ENCODE results near the gene C18orf63. TPM values are rescaled to one million over a fixed set of nuclear protein-coding genes. Genes with fewer than 3 reads are reported as not detected.

The C18orf63 gene
- total RNA-seq (not detected), total RNA-seq (0 to 0.05 (median 0) reads per million in 29 experiments)
- total RNA-seq (2013) = not detected

DNA sequence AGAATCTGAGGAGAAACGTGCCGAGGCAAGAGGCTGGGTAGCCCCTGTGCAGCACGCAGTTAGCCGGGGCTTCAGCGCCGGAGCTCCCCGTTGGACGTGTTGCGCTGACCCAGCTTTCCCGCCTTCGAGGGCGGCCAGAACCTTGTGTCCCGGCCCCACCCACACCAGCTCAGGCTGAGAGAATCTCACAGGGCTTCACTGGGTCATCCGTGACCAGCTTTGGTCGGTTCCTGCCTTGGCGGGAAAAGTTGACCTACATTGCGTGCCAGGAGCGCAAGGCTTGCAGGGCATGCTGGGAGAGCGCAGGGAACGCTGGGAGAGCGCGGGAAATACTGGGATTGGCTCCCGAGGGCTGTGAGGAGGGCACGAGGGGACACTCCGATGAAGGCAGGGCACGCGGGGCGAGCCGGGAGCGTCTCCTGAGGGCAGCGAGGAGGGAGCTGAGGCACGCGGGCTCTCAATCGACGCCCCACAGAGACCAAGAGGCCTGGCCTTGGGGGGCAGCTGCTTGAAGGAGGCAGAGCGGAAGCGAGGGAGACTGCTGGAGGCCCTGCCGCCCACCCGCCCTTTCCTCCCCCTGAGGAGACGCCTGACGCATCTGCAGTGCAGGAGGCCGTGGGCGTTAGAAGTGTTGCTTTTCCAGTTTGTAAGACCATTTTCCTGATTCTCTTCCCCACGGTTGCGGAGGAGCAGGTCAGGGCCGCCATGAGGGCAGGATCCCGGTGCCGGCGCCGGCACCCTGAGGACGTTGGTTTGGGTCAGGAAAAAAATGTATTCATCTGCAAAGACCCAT lies at the start of gene C18orf63:
Gene C18orf63, plus strand, starts transcription at position 376 of the 793 bp plus-strand sequence. CDS start 2,027 bp downstream, outside the sequence.
- ChIA-PET POLR2A (no interaction called here), CTCF (no interaction called here)
- no peaks in the 10 kb centered on the region for H3K36me3 Mint-ChIP-seq
- peaks cover 0 to 1% (median 0%) of the 10 kb centered on the region in 3 donors for H3K4me1 Mint-ChIP-seq
- no peak within 1 kb of the TSS for H3K27ac Mint-ChIP-seq
- Histone ChIP-seq H3K27ac (ENCODE audit: low read length) (no peak within 1 kb of the TSS), H3K27me3 (replicated peaks in 1 of 2; ENCODE audit: control insufficient read depth in 2 of 2, extremely low read depth in 1 of 2, insufficient read depth in 2 of 2, low read length in 1 of 2) (peaks cover 0 to 14% of the 10 kb centered on the region in 2 experiments), H3K36me3 (ENCODE audit: control insufficient read depth in 2 of 2, extremely low read depth in 1 of 2, insufficient read depth in 1 of 2, low read length in 1 of 2) (no peaks in the 10 kb centered on the region), H3K9me3 (no peaks in the 10 kb centered on the region), H3K4me3 (ENCODE audit: control insufficient read depth in 1 of 2, extremely low read depth in 1 of 2, low read length in 1 of 2) (no peak within 1 kb of the TSS), H3K4me1 (ENCODE audit: control insufficient read depth in 1 of 2, extremely low read depth in 1 of 2, insufficient read depth in 2 of 2, low read length in 2 of 2) (no peaks in the 10 kb centered on the region)
- no peak within 1 kb of the TSS for H3K4me3 Mint-ChIP-seq
- ATAC-seq (replicated peaks in 1 of 4) = no peak
- no peaks in the 10 kb centered on the region for H3K9me3 Mint-ChIP-seq
- no peak for DNase-seq
- H3K27me3 Mint-ChIP-seq = peaks cover 5 to 15% of the 10 kb centered on the region in 2 donors
- WGBS (ENCODE audit: insufficient coverage) = 88% methylated on average over 44 of the region's 51 CpGs

GRCh38 chr18:74266161-74266560 lies 49.5 kb upstream of the C18orf63 start:
- whole genome bisulfite sequencing (ENCODE audit: insufficient coverage) = 75% methylated on average over 4 of the region's 9 CpGs
- H3K9me3 Mint-ChIP-seq = no peaks in the 10 kb centered on the region
- H3K4me3 Mint-ChIP-seq = no peak overlapping the region
- H3K4me1 Mint-ChIP-seq = peaks cover 2 to 7% (median 3%) of the 10 kb centered on the region in 3 donors
- Histone ChIP-seq H3K27ac (ENCODE audit: low read length) (no peak overlapping the region), H3K36me3 (ENCODE audit: control insufficient read depth in 2 of 2, extremely low read depth in 1 of 2, insufficient read depth in 1 of 2, low read length in 1 of 2) (peaks cover 7 to 9% of the 10 kb centered on the region in 2 donors), H3K27me3 (replicated peaks in 1 of 2; ENCODE audit: control insufficient read depth in 2 of 2, extremely low read depth in 1 of 2, insufficient read depth in 2 of 2, low read length in 1 of 2) (no peaks in the 10 kb centered on the region), H3K4me1 (ENCODE audit: control insufficient read depth in 1 of 2, extremely low read depth in 1 of 2, insufficient read depth in 2 of 2, low read length in 2 of 2) (no peaks in the 10 kb centered on the region), H3K4me3 (ENCODE audit: control insufficient read depth in 1 of 2, extremely low read depth in 1 of 2, low read length in 1 of 2) (no peak overlapping the region), H3K9me3 (no peaks in the 10 kb centered on the region)
- no peak for DNase-seq
- no peak overlapping the region for H3K27ac Mint-ChIP-seq
- POLR2A ChIA-PET = interaction anchor here in 1 of 2 donors (0.7 kb wide), 1 partner anchor 42 kb away, joined by 4 read pairs; no protein-coding TSS in a partner anchor
- ATAC-seq (replicated peaks in 1 of 4) = no peak
- CTCF ChIA-PET = no interaction called here
- H3K36me3 Mint-ChIP-seq = peaks cover 19% of the 10 kb centered on the region
- H3K27me3 Mint-ChIP-seq = no peaks in the 10 kb centered on the region

DNA sequence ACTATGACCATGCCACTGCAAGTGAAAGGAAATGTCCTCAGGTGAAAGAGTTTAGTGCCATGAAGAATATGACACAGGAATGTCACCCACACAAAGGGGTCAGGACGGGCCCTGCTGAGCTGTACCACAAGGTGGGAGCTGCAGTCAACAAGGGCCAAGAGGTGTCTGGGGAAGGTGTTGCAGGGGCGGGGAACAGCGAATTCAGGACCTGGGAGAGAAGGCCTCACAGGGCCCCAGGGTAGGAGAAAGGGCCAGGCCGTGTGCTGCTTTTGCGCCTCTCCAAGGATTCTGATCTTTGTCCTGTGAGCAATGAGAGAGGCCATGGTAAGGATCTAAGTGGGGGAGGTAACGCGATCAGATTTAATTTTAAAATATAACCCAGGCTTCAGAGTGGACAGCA lies 47.5 kb upstream of the C18orf63 start:
- peaks cover 2 to 7% (median 3%) of the 10 kb centered on the region in 3 donors for H3K4me1 Mint-ChIP-seq
- no peak for DNase-seq
- POLR2A ChIA-PET = no interaction called here
- 86% methylated on average over 7 of the region's 7 CpGs for WGBS (ENCODE audit: insufficient coverage)
- no peaks in the 10 kb centered on the region for H3K27me3 Mint-ChIP-seq
- no peak overlapping the region for H3K27ac Mint-ChIP-seq
- Histone ChIP-seq H3K27me3 (replicated peaks in 1 of 2; ENCODE audit: control insufficient read depth in 2 of 2, extremely low read depth in 1 of 2, insufficient read depth in 2 of 2, low read length in 1 of 2) (no peaks in the 10 kb centered on the region), H3K27ac (ENCODE audit: low read length) (no peak overlapping the region), H3K9me3 (no peaks in the 10 kb centered on the region), H3K36me3 (ENCODE audit: control insufficient read depth in 2 of 2, extremely low read depth in 1 of 2, insufficient read depth in 1 of 2, low read length in 1 of 2) (no peaks in the 10 kb centered on the region), H3K4me3 (ENCODE audit: control insufficient read depth in 1 of 2, extremely low read depth in 1 of 2, low read length in 1 of 2) (no peak overlapping the region), H3K4me1 (ENCODE audit: control insufficient read depth in 1 of 2, extremely low read depth in 1 of 2, insufficient read depth in 2 of 2, low read length in 2 of 2) (no peaks in the 10 kb centered on the region)
- H3K4me3 Mint-ChIP-seq = no peak overlapping the region
- no peak for ATAC-seq (replicated peaks in 1 of 4)
- no peaks in the 10 kb centered on the region for H3K9me3 Mint-ChIP-seq
- peaks cover 14% of the 10 kb centered on the region for H3K36me3 Mint-ChIP-seq
- CTCF ChIA-PET = interaction anchor here in 1 of 2 donors (0.6 kb wide), 1 partner anchor 217 kb away, joined by 3 read pairs; no protein-coding TSS in a partner anchor

DNA sequence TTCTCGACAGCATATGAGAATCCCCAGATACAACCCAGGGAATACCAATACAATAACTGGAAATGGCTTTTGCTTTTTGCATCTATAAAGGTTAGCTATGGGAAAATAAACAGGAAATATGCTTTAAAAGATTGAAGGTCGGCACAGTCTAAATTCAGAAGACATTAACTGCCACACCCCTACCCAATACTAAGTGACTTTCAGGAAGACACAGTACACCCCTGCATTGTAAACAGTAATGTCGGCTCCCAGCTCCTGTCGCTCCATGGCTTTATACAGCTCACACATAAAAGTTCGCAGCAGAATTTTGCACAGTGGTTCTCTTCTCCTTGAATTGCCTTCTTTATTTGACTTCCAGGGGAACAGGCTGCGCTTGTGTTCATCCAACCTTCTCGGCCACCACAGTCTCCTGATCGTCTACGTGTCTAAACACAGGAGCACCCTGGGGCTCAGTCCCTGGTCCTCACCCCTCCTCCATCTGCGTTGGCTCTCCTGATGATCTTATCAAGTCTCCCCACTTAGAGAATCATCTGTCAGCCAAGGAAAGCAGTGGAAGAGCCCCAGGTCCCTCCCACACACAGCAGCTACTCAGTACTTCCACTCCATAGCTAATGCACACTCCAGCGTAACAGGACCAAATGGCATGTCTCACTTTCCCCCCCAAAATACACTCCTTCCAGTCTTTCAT lies 46.6 kb upstream of the C18orf63 start:
- 79% methylated on average over 7 of the region's 11 CpGs for WGBS (ENCODE audit: insufficient coverage)
- no peak overlapping the region for H3K27ac Mint-ChIP-seq
- peaks cover 16% of the 10 kb centered on the region for H3K36me3 Mint-ChIP-seq
- Histone ChIP-seq H3K27ac (ENCODE audit: low read length) (no peak overlapping the region), H3K9me3 (no peaks in the 10 kb centered on the region), H3K4me3 (ENCODE audit: control insufficient read depth in 1 of 2, extremely low read depth in 1 of 2, low read length in 1 of 2) (no peak overlapping the region), H3K4me1 (ENCODE audit: control insufficient read depth in 1 of 2, extremely low read depth in 1 of 2, insufficient read depth in 2 of 2, low read length in 2 of 2) (no peaks in the 10 kb centered on the region), H3K27me3 (replicated peaks in 1 of 2; ENCODE audit: control insufficient read depth in 2 of 2, extremely low read depth in 1 of 2, insufficient read depth in 2 of 2, low read length in 1 of 2) (no peaks in the 10 kb centered on the region), H3K36me3 (ENCODE audit: control insufficient read depth in 2 of 2, extremely low read depth in 1 of 2, insufficient read depth in 1 of 2, low read length in 1 of 2) (no peaks in the 10 kb centered on the region)
- ATAC-seq (replicated peaks in 1 of 4) = no peak
- ChIA-PET POLR2A (no interaction called here), CTCF (interaction anchor here in 1 of 2 donors (0.6 kb wide), 1 partner anchor 216 kb away, joined by 3 read pairs; no protein-coding TSS in a partner anchor)
- H3K4me3 Mint-ChIP-seq = no peak overlapping the region
- H3K27me3 Mint-ChIP-seq = no peaks in the 10 kb centered on the region
- peaks cover 2 to 7% (median 3%) of the 10 kb centered on the region in 3 donors for H3K4me1 Mint-ChIP-seq
- no peak for DNase-seq
- no peaks in the 10 kb centered on the region for H3K9me3 Mint-ChIP-seq

DNA sequence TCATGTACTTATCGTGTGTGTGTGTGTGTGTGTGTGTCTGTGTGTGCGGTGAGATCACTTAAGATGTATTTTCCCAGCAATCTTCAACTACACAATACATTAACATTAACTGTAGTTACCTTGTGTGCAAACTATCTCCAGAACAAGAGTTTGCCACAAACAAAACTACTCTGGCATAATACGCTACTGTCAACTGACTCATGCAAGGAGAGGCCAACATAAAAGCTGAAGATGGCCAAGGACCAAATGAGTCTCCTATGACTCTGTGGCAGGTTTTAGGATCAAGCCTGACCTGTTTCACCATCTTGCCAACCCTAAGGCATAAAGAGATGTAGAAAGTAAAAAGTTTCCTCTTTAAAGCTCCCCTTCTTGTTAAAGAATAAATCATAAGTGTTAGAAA lies 44.0 kb upstream of the C18orf63 start:
- no peaks in the 10 kb centered on the region for H3K4me1 ChIP-seq (ENCODE audit: control insufficient read depth in 1 of 2, extremely low read depth in 1 of 2, insufficient read depth in 2 of 2, low read length in 2 of 2)
- WGBS (ENCODE audit: insufficient coverage) = no CpG with 5 or more reads among the region's 3 CpGs
- H3K27me3 ChIP-seq (replicated peaks in 1 of 2; ENCODE audit: control insufficient read depth in 2 of 2, extremely low read depth in 1 of 2, insufficient read depth in 2 of 2, low read length in 1 of 2) = no peaks in the 10 kb centered on the region
- POLR2A ChIA-PET = no interaction called here
- no peak overlapping the region for H3K27ac Mint-ChIP-seq
- peaks cover 2 to 10% (median 3%) of the 10 kb centered on the region in 3 donors for H3K4me1 Mint-ChIP-seq
- peaks cover 17% of the 10 kb centered on the region for H3K36me3 Mint-ChIP-seq
- no peak overlapping the region for H3K27ac ChIP-seq (ENCODE audit: low read length)
- H3K4me3 ChIP-seq (ENCODE audit: control insufficient read depth in 1 of 2, extremely low read depth in 1 of 2, low read length in 1 of 2) = no peak overlapping the region
- no peaks in the 10 kb centered on the region for H3K9me3 Mint-ChIP-seq
- CTCF ChIA-PET = no interaction called here
- no peak for ATAC-seq (replicated peaks in 1 of 4)
- no peaks in the 10 kb centered on the region for H3K9me3 ChIP-seq
- H3K4me3 Mint-ChIP-seq = no peak overlapping the region
- H3K27me3 Mint-ChIP-seq = no peaks in the 10 kb centered on the region
- H3K36me3 ChIP-seq (ENCODE audit: control insufficient read depth in 2 of 2, extremely low read depth in 1 of 2, insufficient read depth in 1 of 2, low read length in 1 of 2) = no peaks in the 10 kb centered on the region
- DNase-seq = no peak

DNA sequence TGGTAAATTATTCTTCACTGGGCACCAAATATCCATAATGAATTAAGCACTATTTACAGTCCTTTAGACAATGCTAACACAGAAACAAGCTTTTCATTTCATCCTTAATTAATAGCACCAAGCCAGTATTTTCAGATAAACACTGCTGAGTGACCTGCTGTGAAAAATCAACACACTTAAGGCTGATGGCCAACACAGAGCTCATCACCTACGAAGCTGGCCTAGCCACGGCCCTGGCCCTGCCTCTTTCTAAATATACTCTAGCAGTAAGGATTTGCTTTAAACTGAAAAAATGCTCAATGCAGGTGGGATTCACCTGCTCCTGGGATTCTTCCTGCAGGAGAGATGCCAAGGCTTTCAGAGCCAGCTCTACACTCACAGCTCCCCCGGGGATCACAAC lies 42.2 kb upstream of the C18orf63 start:
- no peaks in the 10 kb centered on the region for H3K27me3 Mint-ChIP-seq
- H3K9me3 ChIP-seq = no peaks in the 10 kb centered on the region
- ChIA-PET CTCF (interaction anchor here in 1 of 2 donors (0.5 kb wide), 1 partner anchor 277 kb away, joined by 3 read pairs; no protein-coding TSS in a partner anchor), POLR2A (no interaction called here)
- H3K9me3 Mint-ChIP-seq = no peaks in the 10 kb centered on the region
- H3K4me1 ChIP-seq (ENCODE audit: control insufficient read depth in 1 of 2, extremely low read depth in 1 of 2, insufficient read depth in 2 of 2, low read length in 2 of 2) = no peaks in the 10 kb centered on the region
- peaks cover 30% of the 10 kb centered on the region for H3K36me3 Mint-ChIP-seq
- no peak overlapping the region for H3K27ac Mint-ChIP-seq
- peaks cover 0 to 4% of the 10 kb centered on the region in 2 donors for H3K36me3 ChIP-seq (ENCODE audit: control insufficient read depth in 2 of 2, extremely low read depth in 1 of 2, insufficient read depth in 1 of 2, low read length in 1 of 2)
- H3K4me3 Mint-ChIP-seq = no peak overlapping the region
- no peak for ATAC-seq (replicated peaks in 1 of 4)
- no peaks in the 10 kb centered on the region for H3K27me3 ChIP-seq (replicated peaks in 1 of 2; ENCODE audit: control insufficient read depth in 2 of 2, extremely low read depth in 1 of 2, insufficient read depth in 2 of 2, low read length in 1 of 2)
- 100% methylated on average over 2 of the region's 3 CpGs for WGBS (ENCODE audit: insufficient coverage)
- H3K4me1 Mint-ChIP-seq = peaks cover 2 to 13% (median 3%) of the 10 kb centered on the region in 3 donors
- DNase-seq = no peak
- H3K27ac ChIP-seq (ENCODE audit: low read length) = no peak overlapping the region
- no peak overlapping the region for H3K4me3 ChIP-seq (ENCODE audit: control insufficient read depth in 1 of 2, extremely low read depth in 1 of 2, low read length in 1 of 2)

Data from T-cell (primary cell).